HG03045 (cell line): ENCODE results near the gene KRT77.

Source experiments
- ATAC-seq: cut with Tn5 transposase; IDR thresholded peaks from one replicate; pipeline ENCODE4 v1.9.1; 2021; ENCODE audit warnings: mild to moderate bottlenecking, moderate library complexity; ENCODE audit not compliant: unreplicated experiment

The KRT77 gene

DNA sequence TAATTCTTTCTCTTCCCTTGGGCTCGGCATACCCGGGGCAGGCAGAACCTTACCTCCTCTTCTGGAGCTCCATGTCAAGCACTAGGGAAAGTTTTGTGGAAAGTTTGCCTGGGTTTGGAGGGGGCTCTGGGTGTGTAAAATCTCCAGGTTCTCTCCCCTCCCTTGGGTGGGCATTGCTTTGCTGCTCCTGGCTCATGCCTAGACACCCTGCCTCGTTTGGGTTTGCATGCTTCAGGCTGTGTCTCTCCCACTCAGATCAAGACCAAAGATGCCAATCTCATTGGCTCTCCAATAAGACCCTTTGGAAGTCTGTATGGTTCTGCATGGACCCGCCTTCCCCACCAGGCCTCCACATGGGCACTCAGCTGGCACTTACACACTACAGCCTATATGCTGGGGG is 45.1 kb downstream of the KRT77 start:
- ATAC-seq = no peak

DNA sequence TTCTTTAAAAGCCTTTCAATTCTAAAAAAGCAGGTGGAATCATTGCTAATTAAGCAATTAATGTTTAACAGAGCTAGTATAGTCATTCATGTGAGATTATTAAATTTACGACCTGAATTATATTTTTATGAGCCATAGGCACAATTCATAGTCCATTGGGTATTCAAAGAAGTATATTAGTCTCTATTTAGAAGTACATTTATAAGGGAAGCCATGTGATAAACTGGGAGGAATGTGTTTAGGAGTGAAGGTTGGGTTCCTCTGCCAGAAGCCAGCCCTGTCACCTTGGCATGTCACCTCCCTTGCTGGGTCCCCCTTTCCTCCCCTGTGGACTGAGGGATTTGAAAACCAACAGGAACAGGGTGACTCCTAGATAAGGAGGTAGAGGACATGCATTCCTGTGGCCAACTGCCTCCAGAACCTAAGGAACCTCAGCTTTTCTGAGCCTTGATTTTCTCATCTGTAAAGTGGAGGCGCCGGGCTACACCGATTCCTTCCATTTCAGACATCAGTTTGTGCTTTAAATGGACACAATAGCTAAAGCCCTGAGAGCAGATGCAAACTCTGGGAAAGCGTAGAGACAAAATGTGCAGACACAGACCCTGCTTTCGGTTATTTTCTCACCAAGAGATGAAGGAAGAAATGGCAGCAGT is 45.9 kb downstream of the KRT77 start:
- ATAC-seq = no peak

DNA sequence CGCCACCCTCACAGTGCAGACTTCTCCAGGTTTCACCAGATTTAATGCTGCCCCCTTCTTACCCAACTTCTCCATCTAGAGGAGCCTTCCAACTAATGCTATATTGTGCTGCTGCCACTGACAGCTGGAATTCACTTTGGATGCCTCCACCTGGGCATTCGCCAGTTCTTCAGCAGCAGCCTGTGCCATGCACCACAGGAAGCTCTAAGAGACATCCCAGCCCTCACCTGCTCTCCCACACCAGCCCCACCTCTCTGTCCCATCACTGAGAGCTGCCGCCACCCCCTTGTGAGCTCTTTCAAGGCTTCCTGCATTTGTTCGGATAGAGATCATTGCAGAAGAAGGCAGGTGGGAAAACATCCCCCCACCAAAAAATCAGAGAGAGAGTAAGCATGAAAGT is 46.7 kb downstream of the KRT77 start:
- no peak for ATAC-seq

DNA sequence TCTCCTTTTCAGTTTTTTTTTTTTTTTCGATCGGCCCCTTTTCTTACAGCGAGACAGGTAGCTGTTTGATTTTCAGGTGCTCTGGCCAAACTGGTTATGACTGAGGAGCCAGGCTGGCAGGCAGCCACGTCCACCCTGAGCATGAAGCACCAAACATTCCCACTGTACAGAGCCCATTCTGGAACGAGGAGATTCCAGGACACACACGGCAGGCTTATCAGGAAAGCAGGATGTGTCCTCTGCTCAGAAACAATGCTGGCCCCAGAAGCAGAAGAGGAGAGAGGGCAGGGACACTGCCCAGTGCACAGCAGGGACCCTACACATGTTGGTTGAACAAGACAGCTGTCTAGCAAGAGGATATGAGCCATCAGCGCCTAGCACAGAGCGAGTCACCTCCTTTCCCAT is 47.6 kb downstream of the KRT77 start:
- ATAC-seq = no peak

DNA sequence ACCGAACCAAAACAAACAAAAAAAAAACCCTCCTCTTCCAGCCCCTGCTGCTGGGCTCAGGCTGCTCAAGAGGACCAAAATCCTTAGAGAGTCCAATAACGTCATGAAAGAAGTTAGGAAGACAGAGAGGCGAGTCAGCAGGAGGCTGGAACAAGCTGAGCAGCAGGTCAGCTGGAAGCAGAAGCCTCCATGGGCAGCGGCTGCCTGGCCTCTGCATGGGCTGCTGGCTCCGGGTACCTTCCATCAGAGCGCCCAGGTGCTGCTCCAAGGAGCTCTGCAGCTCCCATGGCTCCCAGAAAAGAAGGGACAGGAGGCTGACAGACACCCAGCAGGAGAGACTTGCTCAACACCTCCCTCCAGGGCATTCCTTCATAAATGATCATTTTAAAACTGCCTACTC is 48.1 kb downstream of the KRT77 start:
- no peak for ATAC-seq

DNA sequence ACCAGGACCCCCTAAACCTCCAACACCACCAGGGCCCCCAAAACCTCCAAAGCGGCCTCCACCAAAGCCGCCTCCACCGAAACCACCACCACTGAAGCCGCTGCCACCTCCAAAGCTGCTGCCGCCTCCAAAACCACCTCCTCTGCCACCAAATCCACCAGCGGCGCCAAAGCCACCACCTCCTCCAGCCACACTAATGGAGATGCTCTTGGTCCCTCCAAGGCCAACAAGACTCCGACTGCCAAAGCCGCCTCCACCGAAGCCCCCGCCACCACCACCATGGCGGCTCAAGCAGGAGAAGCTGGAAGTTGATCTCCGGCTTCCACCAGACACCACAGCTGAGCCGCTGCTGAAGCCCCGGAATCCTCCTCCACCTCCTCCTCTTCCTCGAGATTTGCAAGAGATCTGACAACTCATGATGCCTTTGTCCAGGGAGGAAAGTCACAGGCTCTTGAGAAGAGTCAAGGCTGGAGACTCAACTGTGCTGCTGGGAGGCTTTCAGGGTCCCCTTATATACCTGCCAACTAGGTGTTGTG is 51.5 kb downstream of the KRT77 start, which contains the start of gene KRT2:
KRT2 (minus strand) TSS at position 486 of the 536 bp plus-strand sequence; CDS start at position 417, 69 bp downstream.
- ATAC-seq = no peak

DNA sequence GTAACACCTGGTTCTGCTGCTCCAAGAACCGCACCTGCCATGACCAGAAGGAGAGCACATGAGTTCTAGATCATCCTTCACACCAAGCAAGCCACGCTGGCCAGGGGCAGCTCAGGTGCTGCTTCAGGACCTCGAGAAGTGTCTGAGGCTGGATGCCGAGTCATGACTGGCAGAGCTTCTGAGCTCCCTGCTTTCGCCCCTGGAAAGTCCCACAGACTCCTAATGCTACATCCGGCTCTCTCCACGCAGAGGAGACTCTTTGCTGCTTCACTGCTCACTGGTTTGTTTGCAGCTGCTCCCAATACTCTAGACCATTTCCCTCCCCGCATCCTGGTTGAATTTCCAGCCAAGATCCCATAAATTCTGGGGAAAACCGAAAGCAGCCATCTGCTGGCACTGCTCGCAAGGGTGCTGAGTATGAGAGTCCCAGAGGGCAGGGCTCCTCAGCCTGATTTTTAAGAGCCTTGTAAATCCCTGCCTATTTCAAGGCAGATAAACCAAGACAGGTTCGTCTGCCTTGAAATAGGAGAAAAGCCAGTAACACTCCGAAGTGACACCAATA is 52.7 kb downstream of the KRT77 start:
- ATAC-seq = no peak

DNA sequence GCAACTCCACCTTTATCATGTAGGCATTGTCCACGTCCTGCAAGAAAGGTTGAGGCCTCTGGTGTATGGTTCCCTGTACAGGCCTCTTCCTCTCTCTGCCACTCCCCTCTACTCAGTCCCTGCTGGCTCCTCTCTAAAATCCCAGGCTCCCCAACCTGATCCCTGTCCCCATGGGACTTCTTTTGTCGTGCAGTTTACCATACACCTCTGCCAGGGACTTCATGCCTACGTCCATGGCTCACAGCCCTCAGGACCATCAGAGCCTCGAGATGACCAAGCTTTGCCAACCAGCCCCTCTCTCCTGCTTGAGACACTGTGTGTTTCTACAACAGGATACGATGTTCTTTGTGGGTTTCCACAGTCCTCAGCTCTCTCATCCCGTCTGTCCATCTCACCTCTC is 54.3 kb downstream of the KRT77 start:
- no peak for ATAC-seq

DNA sequence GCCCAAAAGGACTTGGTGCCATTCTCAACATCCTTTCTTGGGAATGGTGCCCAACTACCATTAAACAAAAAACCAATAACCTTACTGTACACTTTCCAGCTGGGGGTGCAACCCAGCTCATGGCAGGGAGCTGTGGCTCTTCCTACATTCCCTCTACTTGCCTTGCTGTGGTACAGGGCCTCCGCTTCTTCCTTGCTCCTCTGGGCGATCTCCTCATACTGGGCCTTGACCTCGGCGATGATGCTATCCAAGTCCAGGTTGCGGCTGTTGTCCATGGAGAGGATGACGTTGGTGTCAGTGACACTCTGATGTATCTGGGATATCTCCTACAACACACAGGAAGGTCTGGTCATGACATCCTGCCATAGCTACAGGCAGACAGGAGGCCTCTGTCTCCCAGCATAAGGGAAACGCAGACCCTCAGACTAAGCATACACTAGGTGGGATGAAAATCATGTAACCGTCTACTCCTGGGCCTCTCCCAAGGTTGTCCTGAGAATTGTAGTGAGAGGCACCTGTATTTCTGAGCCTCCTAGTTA is 55.2 kb downstream of the KRT77 start:
- no peak for ATAC-seq

DNA sequence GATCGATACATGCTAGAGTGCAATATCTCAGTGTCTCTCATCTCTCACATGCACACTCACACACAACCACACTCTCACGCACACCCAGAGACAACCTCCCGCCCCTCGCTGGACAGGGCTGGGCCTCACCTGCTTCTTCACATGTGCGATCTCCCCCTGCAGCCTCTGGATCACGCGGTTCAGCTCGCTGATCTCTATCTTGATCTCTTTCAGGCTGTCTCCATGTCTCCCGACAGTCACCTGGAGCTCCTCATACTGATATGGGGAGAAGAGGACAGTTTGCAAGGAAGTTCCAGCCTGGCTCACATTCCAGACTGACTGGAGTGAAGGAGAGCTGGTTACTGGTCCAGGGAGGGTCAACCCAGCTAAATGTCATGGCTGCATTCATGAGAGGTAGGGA is 55.7 kb downstream of the KRT77 start:
- no peak for ATAC-seq

DNA sequence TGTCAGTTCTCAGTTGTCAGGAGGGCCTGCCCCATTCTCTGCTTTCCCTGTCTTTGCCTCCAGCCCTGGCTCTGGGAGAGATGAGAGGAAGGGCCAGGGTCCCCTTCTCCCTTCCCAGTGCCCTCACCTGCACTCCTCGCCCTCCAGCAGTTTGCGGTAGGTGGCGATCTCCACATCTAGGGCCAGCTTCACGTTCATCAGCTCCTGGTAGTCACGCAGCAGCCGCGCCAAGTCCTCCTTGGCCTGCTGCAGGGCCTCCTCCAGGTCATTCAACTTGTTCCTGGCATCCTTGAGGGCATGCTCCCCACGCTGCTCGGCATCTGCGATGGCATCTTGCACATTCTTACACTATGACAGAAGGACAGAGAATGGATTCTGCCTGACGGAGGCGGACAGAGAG is 56.7 kb downstream of the KRT77 start:
- ATAC-seq = no peak

DNA sequence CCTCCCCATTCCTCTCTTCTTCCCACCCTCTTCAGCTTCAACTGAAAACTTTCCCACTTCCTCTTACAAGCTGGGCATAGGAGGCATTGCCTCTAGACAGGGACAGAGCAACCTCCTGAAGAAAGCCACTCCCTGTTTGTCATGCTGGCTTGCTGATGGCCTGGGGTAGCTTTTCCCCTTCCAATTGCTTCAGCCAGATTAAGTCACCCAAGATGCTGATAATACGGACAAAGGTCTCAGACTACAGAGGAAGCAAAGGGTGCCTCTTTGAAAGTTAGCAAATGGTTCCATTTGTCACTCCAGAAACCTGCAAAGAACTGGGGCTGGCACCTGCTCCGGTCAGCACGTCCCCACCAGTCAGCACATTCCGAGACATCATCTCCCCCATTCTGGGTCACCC is 57.3 kb downstream of the KRT77 start:
- no peak for ATAC-seq

DNA sequence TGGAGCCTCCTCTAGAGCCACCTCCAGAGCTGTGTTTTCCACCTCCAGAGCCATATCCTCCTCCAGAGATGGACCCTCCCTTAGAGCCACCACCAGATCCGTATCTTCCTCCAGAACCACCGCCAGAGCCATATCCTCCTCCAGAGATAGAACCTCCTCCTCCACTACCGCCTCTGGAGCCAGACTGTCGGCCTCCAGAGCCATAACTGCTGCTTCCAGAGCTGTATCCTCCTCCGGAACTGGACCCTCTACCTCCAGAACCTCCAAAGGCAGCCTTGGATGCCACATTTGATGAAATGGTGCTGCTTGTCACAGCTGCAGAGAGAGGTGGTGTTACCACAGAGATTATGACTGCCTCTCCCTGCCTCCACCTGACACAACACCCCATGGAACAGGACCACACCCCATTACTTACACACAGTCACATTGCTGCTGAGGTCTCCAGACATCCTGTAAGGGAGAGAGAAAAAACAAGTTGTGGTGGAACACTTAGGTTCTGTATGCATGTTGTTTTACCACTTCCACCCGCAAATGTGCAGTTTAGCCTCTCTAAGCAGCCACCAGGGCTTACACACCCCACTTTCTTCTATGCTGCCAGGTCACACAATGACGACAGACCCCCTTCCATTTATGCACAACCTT is 58.1 kb downstream of the KRT77 start:
- no peak for ATAC-seq

DNA sequence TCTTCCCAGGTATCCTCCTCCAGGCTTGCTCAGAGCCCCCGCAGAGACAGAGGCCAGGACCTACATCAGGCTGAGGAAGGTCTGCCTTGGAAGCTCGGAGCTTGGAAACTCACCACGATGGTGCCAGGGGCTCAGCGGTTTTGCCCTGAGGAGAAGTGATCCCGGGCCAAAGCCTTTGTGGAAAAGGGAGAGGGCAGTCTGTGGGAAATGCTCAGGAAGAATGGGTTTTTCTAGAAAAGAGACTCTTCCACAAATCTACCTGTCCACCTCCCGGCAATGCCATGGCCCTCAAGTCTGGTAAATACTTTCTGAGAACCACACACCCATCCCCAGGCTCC is 59.3 kb downstream of the KRT77 start:
- ATAC-seq = no peak

DNA sequence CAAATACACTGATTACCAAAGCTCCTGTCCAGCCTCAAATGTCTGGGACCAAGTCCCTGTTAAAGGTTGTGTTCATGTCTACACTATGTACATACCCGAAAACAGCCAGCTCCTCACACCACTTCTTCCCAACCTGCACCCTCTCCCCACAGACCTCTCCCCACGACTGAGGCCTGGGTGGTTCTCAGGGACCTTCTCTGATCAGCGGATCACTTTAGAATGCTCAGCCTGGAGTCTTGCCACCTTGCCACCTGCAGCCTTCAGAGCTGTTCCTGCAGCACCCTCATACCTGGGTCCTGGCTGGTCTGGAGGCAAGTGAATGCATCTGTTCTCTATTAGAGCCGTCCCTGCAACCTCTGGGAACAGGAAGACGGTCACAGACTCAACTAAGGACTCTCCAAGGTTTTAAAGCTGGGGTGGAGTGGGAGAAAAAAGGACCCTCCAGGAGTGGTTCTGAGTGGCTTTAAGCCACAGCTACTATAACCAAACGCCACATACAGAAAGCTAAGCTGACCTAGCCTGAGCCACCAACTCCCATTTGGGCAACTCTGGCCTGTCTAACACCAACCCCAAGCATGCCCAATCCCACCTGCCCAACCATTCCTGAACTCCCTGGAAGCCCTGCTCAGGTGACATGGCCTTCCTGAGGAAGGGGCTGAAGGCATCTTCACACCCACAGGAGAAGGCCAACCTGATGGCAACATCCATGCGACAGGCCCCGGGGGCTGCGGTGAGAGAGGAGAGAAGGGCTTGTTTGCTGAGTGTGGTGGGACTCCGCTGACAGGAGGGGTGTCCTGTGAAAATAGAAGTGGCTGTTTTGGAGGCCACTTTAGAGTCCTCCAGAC is 59.9 kb downstream of the KRT77 start:
- ATAC-seq = no peak

DNA sequence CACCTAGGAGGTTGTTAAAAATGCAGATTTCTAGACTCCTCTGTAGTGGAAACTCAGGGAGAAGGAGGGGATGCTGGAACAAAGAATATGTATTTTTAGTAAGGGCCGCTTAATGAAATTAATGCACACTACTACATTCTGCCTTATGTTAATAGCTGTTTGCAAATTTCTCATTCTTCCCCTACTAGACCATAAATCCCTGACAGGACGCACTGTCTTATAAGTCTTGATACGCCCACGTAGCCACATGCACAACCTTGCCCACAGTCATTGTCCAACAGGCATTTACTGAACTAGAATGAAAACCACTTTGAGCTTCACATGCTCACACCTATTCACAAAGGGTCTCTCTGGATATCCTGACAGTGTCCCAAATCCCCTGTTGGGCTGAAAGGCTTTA is 61.9 kb downstream of the KRT77 start:
- ATAC-seq = no peak
